ENCODE results near the gene NDUFB10.

GRCh38 chr16:2005646-2006045 lies 46.3 kb downstream of the NDUFB10 start:
- TF ChIP-seq, protein P1, sequence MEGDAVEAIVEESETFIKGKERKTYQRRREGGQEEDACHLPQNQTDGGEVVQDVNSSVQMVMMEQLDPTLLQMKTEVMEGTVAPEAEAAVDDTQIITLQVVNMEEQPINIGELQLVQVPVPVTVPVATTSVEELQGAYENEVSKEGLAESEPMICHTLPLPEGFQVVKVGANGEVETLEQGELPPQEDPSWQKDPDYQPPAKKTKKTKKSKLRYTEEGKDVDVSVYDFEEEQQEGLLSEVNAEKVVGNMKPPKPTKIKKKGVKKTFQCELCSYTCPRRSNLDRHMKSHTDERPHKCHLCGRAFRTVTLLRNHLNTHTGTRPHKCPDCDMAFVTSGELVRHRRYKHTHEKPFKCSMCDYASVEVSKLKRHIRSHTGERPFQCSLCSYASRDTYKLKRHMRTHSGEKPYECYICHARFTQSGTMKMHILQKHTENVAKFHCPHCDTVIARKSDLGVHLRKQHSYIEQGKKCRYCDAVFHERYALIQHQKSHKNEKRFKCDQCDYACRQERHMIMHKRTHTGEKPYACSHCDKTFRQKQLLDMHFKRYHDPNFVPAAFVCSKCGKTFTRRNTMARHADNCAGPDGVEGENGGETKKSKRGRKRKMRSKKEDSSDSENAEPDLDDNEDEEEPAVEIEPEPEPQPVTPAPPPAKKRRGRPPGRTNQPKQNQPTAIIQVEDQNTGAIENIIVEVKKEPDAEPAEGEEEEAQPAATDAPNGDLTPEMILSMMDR (IDR thresholded peaks at IDR 0.05), result peak in 5 of 7 experiments; percentile 7 to 44 (median 32)
- TF ChIP-seq POLR2A (IDR thresholded peaks at IDR 0.05), result no peak

Data from body of pancreas (tissue), 4 donors.